K562 (cell line): ENCODE measurements around the gene ANKRD13B. TPM values are rescaled to one million over a fixed set of nuclear protein-coding genes. Genes with fewer than 3 reads are reported as not detected.
A peak's percentile ranks its signal among the peaks of the same experiment; 100 is the strongest.

Source experiments
- ATAC-seq: fragments of 200-7000 bp; cut with Tn5 transposase; 3 replicates; pipeline ENCODE4 v1.9.1; 2020; ENCODE audit warnings: moderate library complexity
- BruUV-seq: library from RNA; stranded (reverse); fragments of 400-500 nt; replicated peaks from 2 replicates; lab custom pipeline; 2021; lab: Mats Ljungman, UMichigan
- CTCF ChIA-PET: fragments of 300-600 bp; formaldehyde crosslinking; extraction: SDS; loops from one replicate; lab custom pipeline; 2021; ENCODE audit warnings: low intra/inter-chr PET ratio; lab: Yijun Ruan, JAX
- POLR2A ChIA-PET: fragments of 300-600, 350-650 bp; sonication (Branson Sonifier 250); formaldehyde crosslinking; extraction: SDS; loops from one replicate; lab custom pipeline; 2021; ENCODE audit warnings: antibody characterized with exemption, inconsistent platforms; lab: Yijun Ruan, JAX
- DNase-seq, 4 experiments: peaks; one replicate each; pipeline versions ENCODE4 v3.0.0 to v3.0.0-alpha.2; 2011 to 2018; ENCODE audit warnings: low spot score in 3 of 4, mixed read lengths in 3 of 4; ENCODE audit errors: extremely low read depth in 1 of 4
- FAIRE-seq: peaks from 2 replicates; lab custom pipeline; 2011; peaks lifted over from hg19 to GRCh38; lab: Jason Lieb, UNC
- H2AFZ ChIP-seq: 2 replicates; pipeline ENCODE4 v1.6.0; 2011; ENCODE audit warnings: low read depth, low read length, control low read depth, inconsistent platforms
- H3K27ac ChIP-seq: fragments of 200-600 bp; 3 replicates; pipeline ENCODE4 v1.8.0; 2011; ENCODE audit warnings: low read depth, mild to moderate bottlenecking, control low read depth, inconsistent platforms, low read length, moderate library complexity, mixed read lengths; ENCODE audit errors: extremely low read depth
- H3K27me3 ChIP-seq, 2 experiments: fragments of 300-600 bp in 1 of 2; 2 replicates in 1 of 2; 3 replicates in 1 of 2; pipeline versions ENCODE4 v1.6.0 to v1.8.0; 2011; ENCODE audit warnings: inconsistent platforms in 2 of 2, low read length in 2 of 2, mild to moderate bottlenecking in 1 of 2, mixed read lengths in 1 of 2, moderate library complexity in 1 of 2; ENCODE audit not compliant: control insufficient read depth in 2 of 2, insufficient read depth in 2 of 2
- H3K36me3 ChIP-seq: fragments of 300-600 bp; 3 replicates; pipeline ENCODE4 v1.8.0; 2011; ENCODE audit warnings: mild to moderate bottlenecking, low read length, inconsistent platforms; ENCODE audit not compliant: control insufficient read depth, insufficient read depth
- H3K4me1 ChIP-seq, 2 experiments: fragments of 200-600 bp in 1 of 2; replicated peaks in 1 of 2; 2 replicates in 1 of 2; 3 replicates in 1 of 2; pipeline versions ENCODE4 v1.5.1 to v1.8.0; 2011; ENCODE audit warnings: inconsistent platforms in 2 of 2, low read length in 2 of 2, mild to moderate bottlenecking in 1 of 2, mixed read lengths in 1 of 2, moderate library complexity in 1 of 2; ENCODE audit not compliant: control insufficient read depth in 2 of 2, insufficient read depth in 2 of 2
- H3K4me2 ChIP-seq: 2 replicates; pipeline ENCODE4 v1.6.1; 2011; ENCODE audit warnings: low read length, control low read depth, inconsistent platforms, mixed read lengths; ENCODE audit not compliant: insufficient read depth
- H3K4me3 ChIP-seq: fragments of 200-600 bp; sonication (generic), shearing (Covaris generic); 2 replicates; pipeline ENCODE4 v1.5.1; 2016; ENCODE audit warnings: control low read depth, inconsistent platforms
- H3K79me2 ChIP-seq: fragments of 200-600 bp; 3 replicates; pipeline ENCODE4 v1.8.0; 2011; ENCODE audit warnings: low read length, inconsistent platforms; ENCODE audit not compliant: control insufficient read depth, insufficient read depth
- H3K9ac ChIP-seq, 2 experiments: 2 replicates each; pipeline versions ENCODE4 v1.6.0 to v1.6.1; 2011; ENCODE audit warnings: low read depth in 2 of 2, low read length in 2 of 2, control low read depth in 1 of 2, inconsistent platforms in 1 of 2, mild to moderate bottlenecking in 1 of 2, mixed read lengths in 1 of 2; ENCODE audit not compliant: insufficient read depth in 1 of 2
- H3K9me1 ChIP-seq: one replicate; pipeline ENCODE4 v1.6.0; 2011; ENCODE audit warnings: inconsistent platforms, mild to moderate bottlenecking, low read length, moderate library complexity; ENCODE audit not compliant: control insufficient read depth, insufficient read depth
- H3K9me3 ChIP-seq: replicated peaks from 2 replicates; pipeline ENCODE4 v1.5.1; 2011; ENCODE audit warnings: low read depth, low read length, inconsistent platforms; ENCODE audit not compliant: control insufficient read depth, insufficient read depth
- H4K20me1 ChIP-seq: replicated peaks from 2 replicates; pipeline ENCODE4 v1.6.1; 2011; ENCODE audit warnings: low read length, inconsistent platforms, mixed read lengths; ENCODE audit not compliant: control insufficient read depth, insufficient read depth
- BMI1 ChIP-seq: fragments of 150-350 bp; IDR thresholded peaks from 2 replicates; pipeline ENCODE4 v1.6.1; 2014; ENCODE audit warnings: low read length
- DPF2 ChIP-seq: fragments of 450-650 bp; IDR thresholded peaks from 2 replicates; pipeline ENCODE4 v1.6.1; 2016
- HNRNPUL1 ChIP-seq: fragments of 200-400 bp; formaldehyde crosslinking; IDR thresholded peaks from 2 replicates; pipeline ENCODE4 v1.6.1; 2017; ENCODE audit warnings: low read length
- IRF9 ChIP-seq: fragments of 450-650 bp; IDR thresholded peaks from 2 replicates; pipeline ENCODE4 v1.6.1; 2016; ENCODE audit warnings: missing biosample characterization, missing genetic modification characterization
- NR2C1 ChIP-seq, 2 experiments: fragments of 450-650 bp; IDR thresholded peaks; 2 replicates each; pipeline ENCODE4 v1.6.1; 2017; ENCODE audit warnings: mild to moderate bottlenecking in 2 of 2, antibody characterized with exemption in 1 of 2, inconsistent platforms in 1 of 2, missing compliant biosample characterization in 1 of 2, missing genetic modification characterization in 1 of 2
- NRF1 ChIP-seq, 2 experiments: fragments of 450-650 bp; IDR thresholded peaks in 1 of 2; conservative IDR thresholded peaks in 1 of 2; 2 replicates each; pipeline ENCODE4 v1.6.1; 2014; ENCODE audit warnings: mild to moderate bottlenecking in 2 of 2
- RCOR1 ChIP-seq, 2 experiments: IDR thresholded peaks; 2 replicates each; pipeline ENCODE4 v1.6.1; 2012; ENCODE audit warnings: low read depth in 2 of 2, low read length in 2 of 2, borderline replicate concordance in 1 of 2, improper control_type of control experiment in 1 of 2
- ZNF764 ChIP-seq: fragments of 250-450 bp; sonication (Bioruptor Pico); IDR thresholded peaks from 2 replicates; pipeline ENCODE4 v1.4.0; 2020; ENCODE audit warnings: low read depth, mild to moderate bottlenecking, moderate library complexity
- WGBS: fragments of 100-300 bp; shearing (Covaris generic); methylation state at CpG from one replicate; pipeline ENCODE4 v1.1.6; 2016; ENCODE audit warnings: low coverage, mixed read lengths; ENCODE audit not compliant: insufficient coverage; ENCODE audit errors: missing lambda C conversion rate; 5-methylcytosine and 5-hydroxymethylcytosine counted together
- in situ Hi-C: fragments of 300-500 bp; cut with MboI; formaldehyde crosslinking; loops from 4 replicates; pipeline ENCODE4 v1.15.0; 2018; ENCODE audit warnings: inconsistent platforms, mixed read lengths
- intact Hi-C: fragments of 100-400 bp; cut with micrococcal nuclease; formaldehyde crosslinking; loops from 2 replicates; pipeline ENCODE4 v1.14.2; 2022
- polyA plus RNA-seq, 8 experiments: library from polyadenylated mRNA; depleted of rRNA in 4 of 8; stranded (reverse) in 5 of 8; unstranded in 3 of 8; fragments of >200 nt; fragmentation: Nextera tagmentation in 2 of 8; fragmentation: Illumina TruSeq in 1 of 8; extraction: Ambion mirVana in 2 of 8; extraction: Trizol in 1 of 8; gene quantifications; 2 replicates each; pipeline versions ENCODE4 v1.2.1 to v1.2.3, GENCODE V29; 2011 to 2014; ENCODE audit warnings: inconsistent platforms in 1 of 8, missing spikeins in 1 of 8
- total RNA-seq, 7 experiments: library from RNA; depleted of rRNA in 6 of 7; stranded (reverse); fragments of >200 nt in 6 of 7; fragmentation: Illumina TruSeq in 2 of 7; extraction: Trizol in 2 of 7; gene quantifications; 2 replicates each; pipeline versions ENCODE4 v1.2.1 to v1.2.3, GENCODE V29; 2011 to 2021; ENCODE audit warnings: low replicate concordance in 1 of 7
- TF ChIP-seq, protein P1 (sequence below): sonication (generic); formaldehyde crosslinking; IDR thresholded peaks from 2 replicates; pipeline ENCODE4 v1.9.0; 2022; ENCODE audit warnings: mild to moderate bottlenecking, missing genetic modification reagents

Gene ANKRD13B
- total and polyA plus RNA-seq, 9 of the 15 experiments (the other 6 are each of a cell fraction or from before 2014, with no cell fraction given), result 0.15 to 28.1 (median 4.6) TPM

DNA sequence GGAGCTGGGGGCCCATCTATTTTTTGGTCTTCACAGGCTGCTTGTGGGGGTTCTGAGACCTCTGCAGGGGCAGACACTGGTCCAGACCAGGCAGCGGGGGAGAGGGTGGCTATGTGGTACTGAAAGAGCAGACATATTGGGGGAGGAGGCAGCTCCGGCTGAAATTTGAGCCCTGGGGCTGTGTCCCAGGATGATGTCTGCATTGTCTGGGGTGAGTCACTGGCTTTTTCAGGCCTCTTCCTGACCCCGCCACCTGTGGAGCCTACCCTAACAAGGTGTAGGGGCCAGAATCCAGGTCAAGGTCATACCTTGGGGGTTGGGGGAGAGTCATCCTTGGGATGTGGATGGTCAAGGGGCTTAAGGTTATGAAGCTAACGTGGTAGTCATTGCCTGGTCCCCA is 27.3 kb downstream of the ANKRD13B start (continued):
- TF ChIP-seq HNRNPUL1, result no peak
- no peak for TF ChIP-seq IRF9 (tag)
- TF ChIP-seq RCOR1 (IDR thresholded peaks at IDR 0.05; ENCODE audit: borderline replicate concordance in 1 of 2, low read depth in 2 of 2, low read length in 2 of 2), result peak in 1 of 2 experiments; percentile 67; a peak in 1 of 4 replicates
- TF ChIP-seq NR2C1 (IDR thresholded peaks at IDR 0.05), result no peak
- TF ChIP-seq NR2C1 (tag; IDR thresholded peaks at IDR 0.05), result peak; percentile 49; the same call in 1 of the 2 replicates
- TF ChIP-seq NRF1 (conservative IDR thresholded peaks at IDR 0.05 in 1 of 2, IDR thresholded peaks at IDR 0.05 in 1 of 2), result 0 out of 4 replicates have a peak, but pooled peaks of 1 of the 2 experiments have one; percentile 11
- TF ChIP-seq BMI1, result no peak
- peak; percentile 36; the same call in 1 of the 2 replicates for TF ChIP-seq DPF2
- no peak for TF ChIP-seq ZNF764 (CRISPR knock-in tag)

GRCh38 chr17:29620779-29621500 is 28.0 kb downstream of the ANKRD13B start:
- FAIRE-seq, result no peak
- ATAC-seq, result no peak
- Histone ChIP-seq H3K79me2 (no peaks in the 10 kb centered on the region), H3K9me1 (no peaks in the 10 kb centered on the region), H3K27me3 (no peaks in the 10 kb centered on the region), H3K27ac (no peak overlapping the region), H3K4me2 (no peak overlapping the region), H3K4me3 (no peak overlapping the region), H4K20me1 (no peaks in the 10 kb centered on the region; the same call in 1 of the 2 replicates), H3K36me3 (no peaks in the 10 kb centered on the region), H3K9me3 (no peaks in the 10 kb centered on the region), H3K9ac (peak overlapping the region in 1 of 2 experiments; percentile 41; a peak in 2 of 4 replicates), H2AFZ (no peak overlapping the region), H3K4me1 (peaks cover 27 to 56% of the 10 kb centered on the region in 2 experiments)
- TF ChIP-seq, protein P1, sequence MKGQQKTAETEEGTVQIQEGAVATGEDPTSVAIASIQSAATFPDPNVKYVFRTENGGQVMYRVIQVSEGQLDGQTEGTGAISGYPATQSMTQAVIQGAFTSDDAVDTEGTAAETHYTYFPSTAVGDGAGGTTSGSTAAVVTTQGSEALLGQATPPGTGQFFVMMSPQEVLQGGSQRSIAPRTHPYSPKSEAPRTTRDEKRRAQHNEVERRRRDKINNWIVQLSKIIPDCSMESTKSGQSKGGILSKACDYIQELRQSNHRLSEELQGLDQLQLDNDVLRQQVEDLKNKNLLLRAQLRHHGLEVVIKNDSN (CRISPR knock-in tag), result no peak
- ChIA-PET POLR2A (interaction anchor here (0.6 to 1.2 kb wide), 3 partner anchors 19 to 473 kb away, joined by 3 to 5 read pairs (median 3); no protein-coding TSS in a partner anchor), CTCF (no interaction called here)
- intact Hi-C loops (no loop called here), in situ Hi-C loops (no loop called here)
- 82% methylated on average over 12 of the region's 12 CpGs for WGBS
- no TSS peak for BruUV-seq
- no peak for DNase-seq
